NCI-H2196 (cell line): ENCODE measurements around the gene AMBP.

Source experiments
- DNase-seq: peaks from one replicate; lab custom pipeline; 2025; ENCODE audit not compliant: unreplicated experiment; lab: John Stamatoyannopoulos, UW

The AMBP gene

DNA sequence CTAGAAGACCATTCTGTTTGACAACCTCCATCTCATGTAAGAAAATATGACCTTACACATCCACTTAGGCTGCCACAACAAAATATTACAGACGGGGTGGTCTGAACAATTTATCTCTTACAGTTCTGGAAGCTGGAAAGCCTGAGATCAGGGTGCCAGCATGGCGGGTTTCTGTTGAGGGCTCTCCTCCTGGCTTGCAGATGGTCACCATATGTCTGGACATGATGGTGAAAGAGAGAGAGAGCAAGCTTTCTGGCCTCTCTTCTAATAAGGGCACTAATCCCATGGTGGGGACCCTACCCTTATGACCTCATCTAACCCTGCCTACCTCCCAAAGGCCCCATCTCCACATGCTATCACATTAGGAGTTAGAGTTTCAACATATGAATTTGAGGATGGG, 66.0 kb downstream of the AMBP start:
- no peak for DNase-seq

DNA sequence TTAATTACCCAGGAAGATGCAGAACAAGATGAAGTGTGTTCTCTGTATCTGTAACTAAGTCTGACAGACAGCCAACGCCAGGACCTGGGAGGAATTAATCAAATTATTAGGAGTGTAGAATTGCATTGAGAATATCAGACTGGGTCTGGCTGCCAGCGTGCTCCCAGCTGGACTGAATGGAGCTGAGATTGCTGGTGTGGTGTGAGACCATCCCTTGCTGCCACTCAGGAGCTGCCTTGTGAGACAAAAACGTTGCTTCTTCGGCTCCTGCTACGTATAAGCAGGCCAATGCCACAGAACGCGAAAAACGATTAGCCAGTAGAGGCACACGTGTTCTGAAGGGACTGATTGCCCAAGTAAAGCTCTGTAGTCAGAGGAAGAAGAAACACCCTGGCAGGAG, 66.8 kb downstream of the AMBP start:
- DNase-seq, result no peak
